Mesodermal cell (in vitro differentiated cells): ENCODE measurements around the gene CCDC154.

Source experiments
- H3K27ac ChIP-seq: 2 replicates; pipeline ENCODE4 v1.7.0; 2013; ENCODE audit warnings: mild to moderate bottlenecking, low read depth, low read length, moderate library complexity; ENCODE audit not compliant: severe bottlenecking
- H3K36me3 ChIP-seq: 2 replicates; pipeline ENCODE4 v1.7.1; 2013; ENCODE audit warnings: mild to moderate bottlenecking, low read length, moderate library complexity; ENCODE audit not compliant: control insufficient read depth, insufficient read depth
- H3K4me1 ChIP-seq: one replicate; pipeline ENCODE4 v1.7.1; 2013; ENCODE audit warnings: mild to moderate bottlenecking, low read length; ENCODE audit not compliant: insufficient read depth, control insufficient read depth, poor library complexity, severe bottlenecking
- H3K4me3 ChIP-seq: 2 replicates; pipeline ENCODE4 v1.7.0; 2013; ENCODE audit warnings: low read length, control low read depth, mild to moderate bottlenecking; ENCODE audit not compliant: insufficient read depth, poor library complexity, severe bottlenecking; ENCODE audit errors: extremely low read depth
- H3K9me3 ChIP-seq: 2 replicates; pipeline ENCODE4 v1.7.1; 2013; ENCODE audit warnings: mild to moderate bottlenecking, low read length, moderate library complexity; ENCODE audit not compliant: control insufficient read depth
- WGBS, 2 experiments: methylation state at CpG; one replicate each; pipeline ENCODE4 v1.1.5; 2013; ENCODE audit warnings: missing lambda C conversion rate in 2 of 2; ENCODE audit not compliant: insufficient coverage in 2 of 2; 5-methylcytosine and 5-hydroxymethylcytosine counted together

CCDC154 gene

GRCh38 chr16:1452530-1452929, 8.2 kb upstream of the CCDC154 start:
- Histone ChIP-seq H3K36me3 (peaks cover 55% of the 10 kb centered on the region), H3K27ac (no peak overlapping the region), H3K4me1 (no peaks in the 10 kb centered on the region), H3K4me3 (no peak overlapping the region), H3K9me3 (no peaks in the 10 kb centered on the region)
- WGBS, 2 experiments, result 93% methylated on average over 19 to 20 of the region's 20 CpGs

- H3K36me3 ChIP-seq, result peaks cover 52% of the 10 kb centered on the region
- WGBS, 2 experiments, result 95 to 97% methylated on average over 22 to 34 of the region's 34 CpGs
- H3K4me1 ChIP-seq, result no peaks in the 10 kb centered on the region
- no peak overlapping the region for H3K27ac ChIP-seq
- H3K9me3 ChIP-seq, result no peaks in the 10 kb centered on the region
- no peak overlapping the region for H3K4me3 ChIP-seq
Measured at GRCh38 chr16:1451702-1452392, 7.5 kb upstream of the CCDC154 start.

GRCh38 chr16:1450841-1451240, 6.5 kb upstream of the CCDC154 start:
- WGBS, 2 experiments, result 93 to 97% methylated on average over 20 to 21 of the region's 21 CpGs

GRCh38 chr16:1450218-1450617, 5.9 kb upstream of the CCDC154 start:
- no peak overlapping the region for H3K27ac ChIP-seq
- H3K4me3 ChIP-seq, result no peak overlapping the region
- no peaks in the 10 kb centered on the region for H3K9me3 ChIP-seq
- no peaks in the 10 kb centered on the region for H3K4me1 ChIP-seq
- WGBS, 2 experiments, result 93 to 95% methylated on average over 28 to 29 of the region's 29 CpGs
- H3K36me3 ChIP-seq, result peaks cover 43% of the 10 kb centered on the region

More at GRCh38 chr16:1450841-1451240, 6.5 kb upstream of the CCDC154 start:
- Histone ChIP-seq H3K4me1 (no peaks in the 10 kb centered on the region), H3K9me3 (no peaks in the 10 kb centered on the region), H3K4me3 (no peak overlapping the region), H3K36me3 (peaks cover 49% of the 10 kb centered on the region), H3K27ac (no peak overlapping the region)

- H3K9me3 ChIP-seq, result no peaks in the 10 kb centered on the region
- 97 to 99% methylated on average over 21 to 25 of the region's 25 CpGs for WGBS, 2 experiments
- no peak overlapping the region for H3K27ac ChIP-seq
- H3K4me1 ChIP-seq, result no peaks in the 10 kb centered on the region
- no peak overlapping the region for H3K4me3 ChIP-seq
- H3K36me3 ChIP-seq, result peaks cover 34% of the 10 kb centered on the region
Measured at GRCh38 chr16:1449201-1449788, 4.9 kb upstream of the CCDC154 start.

- Histone ChIP-seq H3K4me3 (no peak overlapping the region), H3K9me3 (no peaks in the 10 kb centered on the region), H3K27ac (no peak overlapping the region), H3K4me1 (no peaks in the 10 kb centered on the region), H3K36me3 (peaks cover 29% of the 10 kb centered on the region)
- WGBS, 2 experiments, result 90 to 94% methylated on average over 28 of the region's 30 CpGs
Measured at GRCh38 chr16:1448536-1449116, 4.3 kb upstream of the CCDC154 start.

GRCh38 chr16:1447965-1448364, 3.6 kb upstream of the CCDC154 start:
- no peak overlapping the region for H3K4me3 ChIP-seq
- peaks cover 25% of the 10 kb centered on the region for H3K36me3 ChIP-seq
- H3K4me1 ChIP-seq, result no peaks in the 10 kb centered on the region
- H3K27ac ChIP-seq, result no peak overlapping the region
- WGBS, 2 experiments, result 97% methylated on average over 8 to 11 of the region's 11 CpGs
- no peaks in the 10 kb centered on the region for H3K9me3 ChIP-seq

- H3K27ac ChIP-seq, result no peak overlapping the region
- WGBS, 2 experiments, result 95 to 96% methylated on average over 37 to 41 of the region's 41 CpGs
- no peaks in the 10 kb centered on the region for H3K9me3 ChIP-seq
Measured at GRCh38 chr16:1446296-1447080, 2.1 kb upstream of the CCDC154 start.

GRCh38 chr16:1445518-1446203, 1.3 kb upstream of the CCDC154 start:
- H3K36me3 ChIP-seq, result peaks cover 6% of the 10 kb centered on the region
- H3K27ac ChIP-seq, result no peak overlapping the region
- WGBS, 2 experiments, result 94 to 97% methylated on average over 21 to 24 of the region's 25 CpGs
- no peaks in the 10 kb centered on the region for H3K4me1 ChIP-seq
- H3K4me3 ChIP-seq, result no peak overlapping the region
- no peaks in the 10 kb centered on the region for H3K9me3 ChIP-seq

More at GRCh38 chr16:1446296-1447080, 2.1 kb upstream of the CCDC154 start:
- no peak overlapping the region for H3K4me3 ChIP-seq
- H3K36me3 ChIP-seq, result peaks cover 12% of the 10 kb centered on the region
- H3K4me1 ChIP-seq, result no peaks in the 10 kb centered on the region
